Natural killer cell (primary cell): ENCODE data around the gene OR2S2. TPM values are rescaled to one million over a fixed set of nuclear protein-coding genes. Genes with fewer than 3 reads are reported as not detected.

ENCODE experiments used
- ATAC-seq, 3 donors: fragments of 150-1000 bp in 2 of 3; fragments of 200-7000 bp in 1 of 3; cut with Tn5 transposase; 1 replicate in 1 of 3; 2 replicates in 2 of 3; pipeline ENCODE4 v1.10.0; 2021; ENCODE audit warnings: mild to moderate bottlenecking in 2 of 3, moderate library complexity in 2 of 3
- DNase-seq, 2 donors: peaks; one replicate each; pipeline versions ENCODE4 v3.0.0 to v3.0.0-alpha.2; 2013 to 2021; ENCODE audit warnings: mixed read lengths in 1 of 2
- H3K27ac ChIP-seq: one replicate; pipeline ENCODE4 v1.5.1; 2013; ENCODE audit warnings: mild to moderate bottlenecking, low read length
- H3K27me3 ChIP-seq: one replicate; pipeline ENCODE4 v1.6.1; 2013; ENCODE audit warnings: low read length; ENCODE audit not compliant: control insufficient read depth, insufficient read depth
- H3K36me3 ChIP-seq: one replicate; pipeline ENCODE4 v1.6.1; 2013; ENCODE audit warnings: low read length; ENCODE audit not compliant: control insufficient read depth, insufficient read depth
- H3K4me1 ChIP-seq: one replicate; pipeline ENCODE4 v1.6.1; 2013; ENCODE audit warnings: low read length; ENCODE audit not compliant: control insufficient read depth, insufficient read depth
- H3K4me3 ChIP-seq: one replicate; pipeline ENCODE4 v1.5.1; 2013; ENCODE audit warnings: low read length
- H3K9me3 ChIP-seq: one replicate; pipeline ENCODE4 v1.6.1; 2013; ENCODE audit warnings: low read length; ENCODE audit not compliant: control insufficient read depth, insufficient read depth
- H3K27ac Mint-ChIP-seq, 2 donors: one replicate each; pipeline ENCODE4 v1.8.0; 2022; ENCODE audit warnings: mild to moderate bottlenecking in 2 of 2, mixed read lengths in 2 of 2, moderate library complexity in 1 of 2
- H3K27me3 Mint-ChIP-seq, 2 donors: one replicate each; pipeline ENCODE4 v1.8.0; 2022; ENCODE audit warnings: low read depth in 2 of 2, mixed read lengths in 2 of 2
- H3K36me3 Mint-ChIP-seq: one replicate; pipeline ENCODE4 v1.8.0; 2022; ENCODE audit warnings: mixed read lengths
- H3K4me1 Mint-ChIP-seq, 2 donors: one replicate each; pipeline ENCODE4 v1.8.0; 2022; ENCODE audit warnings: mixed read lengths in 2 of 2
- H3K4me3 Mint-ChIP-seq: one replicate; pipeline ENCODE4 v1.8.0; 2022; ENCODE audit warnings: mild to moderate bottlenecking, moderate library complexity, mixed read lengths
- H3K9me3 Mint-ChIP-seq, 2 donors: one replicate each; pipeline ENCODE4 v1.8.0; 2022; ENCODE audit warnings: mixed read lengths in 2 of 2
- CTCF ChIP-seq: fragments of 200-600 bp; IDR thresholded peaks from one replicate; pipeline ENCODE4 v1.8.0; 2022; ENCODE audit warnings: antibody characterized with exemption
- WGBS: methylation state at CpG from one replicate; pipeline ENCODE4 v1.1.7; 2013; ENCODE audit warnings: missing lambda C conversion rate; ENCODE audit not compliant: insufficient coverage; 5-methylcytosine and 5-hydroxymethylcytosine counted together
- intact Hi-C: fragments of 100-400 bp; cut with micrococcal nuclease; formaldehyde crosslinking; loops from one replicate; pipeline ENCODE4 v1.14.2; 2022
- total RNA-seq, 4 donors: library from RNA; stranded (reverse); fragments of 120-200 nt in 1 of 4; gene quantifications; one replicate each; pipeline versions ENCODE4 v1.2.3 to v1.2.4, GENCODE V29; 2013 to 2022

OR2S2 gene
- total RNA-seq, 3 donors from 2014 or later (not counting 1 experiment from before 2014, with no cell fraction given), result not detected

DNA sequence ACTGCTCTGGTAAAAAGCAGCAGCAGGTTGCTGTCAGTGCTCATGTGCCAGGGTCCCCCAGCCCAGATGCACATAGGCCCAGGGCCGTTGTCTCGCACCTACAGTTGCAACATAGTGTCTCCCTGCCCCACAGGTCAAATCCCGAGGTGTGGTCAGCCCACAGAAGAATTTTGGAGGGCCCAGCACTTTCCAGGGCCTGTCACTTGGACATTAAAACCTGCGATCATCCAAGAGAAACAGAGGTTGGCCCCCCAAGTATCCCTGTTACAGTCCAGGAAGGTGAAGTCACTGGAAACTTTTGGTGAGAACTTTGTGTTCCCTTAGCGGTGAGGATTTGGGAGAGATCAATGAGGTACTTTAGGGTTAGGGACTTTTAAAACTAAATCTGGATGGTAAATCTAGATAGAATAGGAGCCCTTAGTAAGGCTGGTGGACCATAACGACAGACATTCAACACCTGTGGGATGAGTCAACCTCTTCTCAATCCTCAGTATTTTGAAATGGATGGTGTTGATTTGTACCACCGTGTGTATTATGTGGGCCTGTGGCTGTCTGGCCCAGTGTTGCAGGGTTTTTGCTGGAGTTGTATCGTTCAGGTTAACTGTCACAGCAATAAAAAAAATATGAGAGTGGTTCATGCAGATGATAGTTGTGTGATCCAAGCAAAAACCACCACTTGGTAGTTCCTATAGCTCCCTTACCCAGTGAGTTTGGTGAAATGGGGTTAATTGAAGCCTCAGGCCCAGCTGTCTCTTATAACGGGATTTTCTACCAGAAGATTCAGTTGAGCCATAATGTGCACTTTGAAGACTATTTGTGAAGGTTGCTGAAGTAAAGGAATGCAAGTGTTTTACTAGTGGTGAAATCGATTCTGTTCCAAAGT lies 19.2 kb downstream of the OR2S2 start:
- intact Hi-C loops, result no loop called here
- Histone ChIP-seq H3K4me3 (no peak overlapping the region), H3K27ac (no peak overlapping the region), H3K9me3 (no peaks in the 10 kb centered on the region), H3K36me3 (no peaks in the 10 kb centered on the region), H3K27me3 (no peaks in the 10 kb centered on the region), H3K4me1 (no peaks in the 10 kb centered on the region)
- H3K27ac Mint-ChIP-seq, result no peak overlapping the region
- H3K4me3 Mint-ChIP-seq, result no peak overlapping the region
- ATAC-seq, result no peak
- no peaks in the 10 kb centered on the region for H3K9me3 Mint-ChIP-seq
- H3K4me1 Mint-ChIP-seq, result no peaks in the 10 kb centered on the region
- H3K36me3 Mint-ChIP-seq, result no peaks in the 10 kb centered on the region
- no peak for DNase-seq
- no peaks in the 10 kb centered on the region for H3K27me3 Mint-ChIP-seq
- no peak for TF ChIP-seq CTCF
- WGBS, result 79% methylated on average over 10 of the region's 10 CpGs

- TF ChIP-seq CTCF, result no peak
- Mint-ChIP-seq H3K9me3 (no peaks in the 10 kb centered on the region), H3K36me3 (no peaks in the 10 kb centered on the region), H3K4me1 (no peaks in the 10 kb centered on the region), H3K4me3 (no peak overlapping the region), H3K27ac (no peak overlapping the region), H3K27me3 (no peaks in the 10 kb centered on the region)
- no peaks in the 10 kb centered on the region for H3K9me3 ChIP-seq
- H3K27ac ChIP-seq, result no peak overlapping the region
- H3K27me3 ChIP-seq, result no peaks in the 10 kb centered on the region
- H3K4me3 ChIP-seq, result no peak overlapping the region
- DNase-seq, result no peak
- intact Hi-C loops, result no loop called here
- WGBS, result 40% methylated on average over 1 of the region's 2 CpGs
- H3K4me1 ChIP-seq, result no peaks in the 10 kb centered on the region
- no peaks in the 10 kb centered on the region for H3K36me3 ChIP-seq
- no peak for ATAC-seq
Measured at GRCh38 chr9:35937227-35937626, 20.7 kb downstream of the OR2S2 start.

DNA sequence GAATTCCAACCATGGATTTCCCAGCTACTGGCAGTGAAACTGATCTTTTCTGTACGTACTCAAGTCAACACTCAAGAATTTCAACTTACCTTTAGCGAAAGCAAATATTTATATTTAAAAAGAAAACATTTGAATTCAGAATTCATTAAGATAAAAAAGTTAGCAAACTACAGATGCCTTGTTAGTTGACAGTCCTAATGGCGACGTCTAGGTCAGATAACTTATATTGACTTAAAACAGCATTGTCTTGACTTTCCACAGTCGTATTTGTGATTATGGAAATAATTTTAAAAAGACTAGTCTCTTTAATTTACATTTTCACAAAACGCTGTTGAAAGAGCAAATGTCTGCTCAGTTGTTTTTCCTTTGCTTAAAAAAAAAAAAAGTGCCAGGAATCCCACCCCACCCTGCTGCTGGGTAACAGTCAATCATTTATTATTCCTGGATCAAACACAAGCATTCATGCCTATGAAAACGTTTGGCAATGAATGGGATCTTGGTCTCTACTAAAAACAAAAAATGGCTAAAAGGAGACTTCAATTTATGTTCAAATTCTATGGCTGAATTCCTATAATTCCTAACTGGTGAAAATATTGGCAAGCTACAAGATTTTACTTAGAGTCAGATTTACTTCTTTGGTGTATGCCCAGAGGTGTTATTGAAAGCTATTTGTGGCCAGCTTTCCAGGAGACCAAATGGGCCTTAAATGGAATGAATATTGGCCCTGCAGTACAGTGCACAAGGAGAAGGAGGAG lies 22.0 kb downstream of the OR2S2 start:
- Mint-ChIP-seq H3K9me3 (no peaks in the 10 kb centered on the region), H3K27ac (no peak overlapping the region), H3K4me3 (no peak overlapping the region), H3K4me1 (no peaks in the 10 kb centered on the region), H3K36me3 (no peaks in the 10 kb centered on the region), H3K27me3 (no peaks in the 10 kb centered on the region)
- Histone ChIP-seq H3K4me3 (no peak overlapping the region), H3K27ac (no peak overlapping the region), H3K9me3 (no peaks in the 10 kb centered on the region), H3K27me3 (no peaks in the 10 kb centered on the region), H3K36me3 (no peaks in the 10 kb centered on the region), H3K4me1 (no peaks in the 10 kb centered on the region)
- ATAC-seq (no peak), DNase-seq (no peak)
- whole genome bisulfite sequencing, result 73% methylated on average over 4 of the region's 7 CpGs
- intact Hi-C loops, result no loop called here
- TF ChIP-seq CTCF, result no peak
